GM12872 (cell line): ENCODE results near the gene RELT.

ENCODE experiments used
- TF ChIP-seq, protein P1 (sequence below): IDR thresholded peaks from 3 replicates; pipeline ENCODE4 v1.5.1; 2011; ENCODE audit warnings: low read depth, mild to moderate bottlenecking, low read length, moderate library complexity; ENCODE audit not compliant: insufficient read depth

Gene RELT

DNA sequence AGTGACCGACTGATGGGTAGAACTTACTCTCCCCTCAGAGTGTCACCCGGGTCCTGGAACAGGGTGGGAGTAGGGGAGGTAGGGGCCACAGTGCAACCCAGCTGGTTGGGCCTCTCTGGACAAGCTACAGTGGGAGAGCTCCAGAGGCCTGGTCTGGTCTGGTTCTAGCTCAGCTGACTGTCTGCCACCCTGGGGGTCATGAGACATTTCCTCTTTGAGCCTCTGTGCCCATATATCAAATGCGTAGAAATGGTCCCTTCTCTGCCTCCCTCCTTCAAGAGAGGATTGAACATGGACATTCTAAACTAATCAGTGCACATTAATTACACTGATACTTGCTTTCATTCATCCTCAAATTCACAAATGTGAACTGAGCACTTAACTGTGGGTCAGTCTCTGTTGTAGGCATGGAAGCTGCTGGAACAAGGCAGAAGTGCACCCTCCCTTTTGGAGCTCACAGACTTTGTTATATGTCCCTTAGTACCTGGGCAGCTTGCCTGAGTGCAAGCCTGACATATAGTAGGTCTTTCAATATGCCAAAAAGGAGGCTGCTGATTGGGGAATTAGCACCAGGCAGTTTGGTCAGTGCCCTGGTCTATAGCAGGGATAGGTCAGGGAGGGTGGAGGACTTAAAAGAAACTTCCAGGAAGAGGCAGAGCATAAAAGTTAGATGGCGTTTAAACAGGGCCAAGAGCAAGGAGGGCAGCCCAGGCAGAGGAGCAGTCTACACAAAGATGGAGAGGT, 42.4 kb upstream of the RELT start:
- TF ChIP-seq, protein P1, sequence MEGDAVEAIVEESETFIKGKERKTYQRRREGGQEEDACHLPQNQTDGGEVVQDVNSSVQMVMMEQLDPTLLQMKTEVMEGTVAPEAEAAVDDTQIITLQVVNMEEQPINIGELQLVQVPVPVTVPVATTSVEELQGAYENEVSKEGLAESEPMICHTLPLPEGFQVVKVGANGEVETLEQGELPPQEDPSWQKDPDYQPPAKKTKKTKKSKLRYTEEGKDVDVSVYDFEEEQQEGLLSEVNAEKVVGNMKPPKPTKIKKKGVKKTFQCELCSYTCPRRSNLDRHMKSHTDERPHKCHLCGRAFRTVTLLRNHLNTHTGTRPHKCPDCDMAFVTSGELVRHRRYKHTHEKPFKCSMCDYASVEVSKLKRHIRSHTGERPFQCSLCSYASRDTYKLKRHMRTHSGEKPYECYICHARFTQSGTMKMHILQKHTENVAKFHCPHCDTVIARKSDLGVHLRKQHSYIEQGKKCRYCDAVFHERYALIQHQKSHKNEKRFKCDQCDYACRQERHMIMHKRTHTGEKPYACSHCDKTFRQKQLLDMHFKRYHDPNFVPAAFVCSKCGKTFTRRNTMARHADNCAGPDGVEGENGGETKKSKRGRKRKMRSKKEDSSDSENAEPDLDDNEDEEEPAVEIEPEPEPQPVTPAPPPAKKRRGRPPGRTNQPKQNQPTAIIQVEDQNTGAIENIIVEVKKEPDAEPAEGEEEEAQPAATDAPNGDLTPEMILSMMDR: no peak

GRCh38 chr11:73334384-73335203, 41.6 kb upstream of the RELT start:
- TF ChIP-seq, protein P1: no peak

GRCh38 chr11:73335204-73335923, 40.8 kb upstream of the RELT start:
- TF ChIP-seq, protein P1: peak; percentile 99

GRCh38 chr11:73337846-73338245, 38.4 kb upstream of the RELT start:
- TF ChIP-seq, protein P1: no peak

DNA sequence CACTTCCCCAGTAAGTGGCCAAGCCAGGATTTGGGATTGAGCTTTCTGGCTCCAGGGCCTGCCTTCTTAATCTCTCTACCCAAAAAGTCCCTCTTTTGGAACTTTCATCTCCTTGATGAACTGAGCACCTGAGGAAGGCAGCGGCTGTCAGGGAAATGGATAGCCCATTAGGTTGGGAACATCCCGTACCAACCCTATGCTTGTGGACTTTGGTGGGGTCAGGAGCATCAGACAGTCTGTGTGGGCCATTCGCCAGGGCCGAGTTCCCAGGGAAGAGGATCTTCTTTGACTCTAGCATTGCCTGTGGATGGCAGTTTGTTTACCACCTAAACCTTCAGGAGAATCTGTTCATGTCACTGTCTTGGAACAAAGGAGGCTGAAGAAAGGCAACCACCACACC, 37.9 kb upstream of the RELT start:
- TF ChIP-seq, protein P1: no peak

GRCh38 chr11:73340164-73340563, 36.0 kb upstream of the RELT start:
- TF ChIP-seq, protein P1: no peak

DNA sequence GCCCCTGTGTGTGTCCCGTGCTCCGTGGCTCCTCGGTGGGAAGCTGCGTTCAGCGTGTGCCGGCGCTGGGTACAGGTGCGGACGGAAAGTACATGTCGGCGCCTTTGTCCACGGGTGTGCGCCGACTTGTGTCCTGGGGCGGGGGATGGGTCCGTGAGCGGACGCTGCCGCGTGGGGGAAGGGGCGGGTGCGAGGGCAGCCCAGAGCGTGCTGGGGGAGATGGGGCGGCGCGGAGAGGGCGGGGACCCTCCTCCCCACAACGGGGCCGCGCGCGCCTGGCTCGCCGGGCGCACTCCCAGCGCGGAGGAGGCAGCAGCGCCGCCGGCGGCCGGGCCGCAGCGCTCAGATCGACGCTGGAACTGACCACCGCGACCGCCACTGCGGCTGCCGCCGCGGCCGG, 33.6 kb upstream of the RELT start:
- TF ChIP-seq, protein P1: no peak
